ENCODE measurements around the gene RSRC1.
"Not testable (repeated sequence)": the region's sequence is repeated elsewhere in the genome, so short reads cannot be mapped to it uniquely, and the experiment has no call there.

RSRC1 gene

GRCh38 chr3:158549938-158550337, 440.0 kb downstream of the RSRC1 start:
- CTCF ChIA-PET = interaction anchor here (1.7 to 2.2 kb wide), 2 partner anchors 10 to 16 kb away, joined by 6 to 8 read pairs; no protein-coding TSS in a partner anchor
- not testable (repeated sequence) for H3K36me3 Mint-ChIP-seq, H3K27me3 Mint-ChIP-seq, DNase-seq, H3K27ac Mint-ChIP-seq, H3K4me1 Mint-ChIP-seq, H3K9me3 Mint-ChIP-seq, H3K4me3 Mint-ChIP-seq

DNA sequence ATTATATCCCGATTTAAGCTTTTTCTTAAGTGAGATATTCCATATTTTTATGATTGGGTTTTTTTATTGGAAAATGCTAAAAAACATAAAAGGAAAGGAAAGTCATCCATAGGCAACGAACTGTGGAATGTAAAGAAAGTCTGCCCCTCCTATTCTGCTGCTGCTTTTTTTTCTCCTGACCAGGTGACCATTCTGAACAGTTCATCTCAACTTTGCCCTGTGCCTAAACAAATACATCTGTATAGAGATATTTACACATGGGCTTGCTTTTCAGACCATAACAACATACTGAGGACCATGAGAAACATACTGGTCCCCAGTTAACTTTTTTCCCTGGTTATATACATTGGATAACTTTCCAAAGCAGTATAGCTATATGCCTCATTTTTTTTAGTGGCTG, 442.2 kb downstream of the RSRC1 start:
- Mint-ChIP-seq H3K4me3 (no peak overlapping the region), H3K36me3 (peaks cover 3% of the 10 kb centered on the region), H3K27me3 (peaks cover 3% of the 10 kb centered on the region), H3K27ac (no peak overlapping the region), H3K4me1 (no peaks in the 10 kb centered on the region), H3K9me3 (peaks cover 4% of the 10 kb centered on the region)
- CTCF ChIA-PET = no interaction called here
- no peak for DNase-seq

DNA sequence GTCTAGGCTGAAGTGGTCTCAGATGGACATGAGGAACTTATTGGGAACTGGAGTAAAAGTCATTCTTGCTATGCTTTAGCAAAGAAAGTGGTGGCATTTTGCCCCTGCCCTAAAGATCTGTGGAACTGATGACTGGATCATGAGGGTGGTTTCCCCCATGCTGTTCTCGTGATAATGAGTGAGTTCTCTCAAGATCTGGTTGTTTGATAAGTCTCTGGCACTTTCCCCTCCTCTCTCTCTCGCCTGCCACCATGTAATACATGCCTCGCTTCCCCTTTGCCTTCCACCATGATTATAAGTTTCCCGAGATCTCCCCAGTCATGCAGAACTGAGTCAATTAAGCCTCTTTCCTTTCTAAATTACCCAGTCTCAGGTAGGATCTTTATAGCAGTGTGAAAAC, 449.6 kb downstream of the RSRC1 start:
- Mint-ChIP-seq H3K27me3 (peaks cover 3% of the 10 kb centered on the region), H3K4me3 (no peak overlapping the region)
- CTCF ChIA-PET = no interaction called here

DNA sequence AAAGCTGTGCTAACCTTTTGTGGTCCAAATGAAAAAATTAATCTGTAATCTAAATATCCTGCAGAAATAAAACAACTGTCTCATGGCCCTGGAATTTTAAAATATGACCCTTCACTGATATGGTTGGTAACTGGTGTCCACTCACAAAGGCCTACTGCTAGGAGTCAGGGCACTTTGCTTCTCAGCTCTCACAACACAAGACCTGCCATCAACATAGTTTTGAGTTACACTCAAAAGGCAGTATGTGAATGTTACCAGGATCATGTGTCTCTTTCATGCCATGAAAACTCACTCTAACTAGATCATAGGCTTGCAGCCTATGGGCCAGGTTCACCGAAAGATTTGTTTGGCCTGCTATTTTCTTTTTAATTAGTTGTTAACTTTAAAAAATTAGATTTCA, 451.1 kb downstream of the RSRC1 start:
- DNase-seq = no peak
- CTCF ChIA-PET = no interaction called here
- Mint-ChIP-seq H3K4me3 (no peak overlapping the region), H3K36me3 (no peaks in the 10 kb centered on the region), H3K9me3 (peaks cover 2% of the 10 kb centered on the region), H3K27ac (no peak overlapping the region), H3K27me3 (peaks cover 3% of the 10 kb centered on the region), H3K4me1 (no peaks in the 10 kb centered on the region)

More for the DNA sequence above, 449.6 kb downstream of the RSRC1 start:
- H3K27ac Mint-ChIP-seq = no peak overlapping the region
- no peaks in the 10 kb centered on the region for H3K4me1 Mint-ChIP-seq
- H3K36me3 Mint-ChIP-seq = no peaks in the 10 kb centered on the region
- peaks cover 2% of the 10 kb centered on the region for H3K9me3 Mint-ChIP-seq
- DNase-seq = no peak

GRCh38 chr3:158562674-158563073, 452.8 kb downstream of the RSRC1 start:
- no peaks in the 10 kb centered on the region for H3K4me1 Mint-ChIP-seq
- no peak for DNase-seq
- H3K27me3 Mint-ChIP-seq = no peaks in the 10 kb centered on the region
- CTCF ChIA-PET = no interaction called here
- no peak overlapping the region for H3K4me3 Mint-ChIP-seq
- H3K27ac Mint-ChIP-seq = no peak overlapping the region
- no peaks in the 10 kb centered on the region for H3K36me3 Mint-ChIP-seq
- no peaks in the 10 kb centered on the region for H3K9me3 Mint-ChIP-seq

GRCh38 chr3:158563076-158563475, 453.2 kb downstream of the RSRC1 start:
- no peak for DNase-seq
- Mint-ChIP-seq H3K27ac (no peak overlapping the region), H3K4me1 (no peaks in the 10 kb centered on the region), H3K27me3 (no peaks in the 10 kb centered on the region), H3K4me3 (no peak overlapping the region), H3K9me3 (no peaks in the 10 kb centered on the region), H3K36me3 (no peaks in the 10 kb centered on the region)
- CTCF ChIA-PET = no interaction called here

DNA sequence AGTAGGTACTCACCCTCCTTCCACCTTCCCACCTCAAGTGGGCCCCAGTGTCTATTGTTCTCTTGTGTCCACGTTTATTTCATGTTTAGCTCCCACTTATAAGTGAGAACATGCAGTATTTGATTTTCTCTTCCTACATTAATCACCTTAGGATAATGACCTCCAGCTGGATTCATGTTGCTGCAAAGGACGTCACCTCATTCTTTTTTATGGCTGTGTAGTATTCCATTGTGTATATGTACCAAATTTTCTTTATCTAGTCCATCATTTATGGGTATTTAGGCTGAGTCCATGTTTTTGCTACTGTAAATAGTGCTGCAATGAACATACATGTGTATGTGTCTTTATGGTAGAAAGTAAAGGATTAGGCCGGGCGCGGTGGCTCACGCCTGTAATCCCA, 455.2 kb downstream of the RSRC1 start:
- Mint-ChIP-seq H3K27me3 (peaks cover 13% of the 10 kb centered on the region), H3K27ac (no peak overlapping the region)
- CTCF ChIA-PET = no interaction called here

GRCh38 chr3:158568784-158569183, 458.9 kb downstream of the RSRC1 start:
- Mint-ChIP-seq H3K36me3 (no peaks in the 10 kb centered on the region), H3K27ac (no peak overlapping the region), H3K27me3 (peaks cover 37% of the 10 kb centered on the region), H3K4me1 (peaks cover 12% of the 10 kb centered on the region), H3K9me3 (no peaks in the 10 kb centered on the region), H3K4me3 (no peak overlapping the region)
- CTCF ChIA-PET = interaction anchor here (0.7 to 1.3 kb wide), 2 partner anchors 15 to 417 kb away, joined by 3 read pairs; no protein-coding TSS in a partner anchor
- DNase-seq = no peak

More for the DNA sequence above, 455.2 kb downstream of the RSRC1 start:
- H3K9me3 Mint-ChIP-seq = no peaks in the 10 kb centered on the region
- H3K36me3 Mint-ChIP-seq = no peaks in the 10 kb centered on the region
- no peaks in the 10 kb centered on the region for H3K4me1 Mint-ChIP-seq
- no peak overlapping the region for H3K4me3 Mint-ChIP-seq
- no peak for DNase-seq

- no peaks in the 10 kb centered on the region for H3K9me3 Mint-ChIP-seq
- CTCF ChIA-PET = interaction anchor here (1.3 to 1.4 kb wide), 3 partner anchors 16 to 103 kb away, joined by 3 to 4 read pairs (median 3); partner anchors contain the start of gene LXN
- peaks cover 37% of the 10 kb centered on the region for H3K27me3 Mint-ChIP-seq
- H3K36me3 Mint-ChIP-seq = no peaks in the 10 kb centered on the region
- H3K4me3 Mint-ChIP-seq = no peak overlapping the region
- DNase-seq = no peak
- H3K27ac Mint-ChIP-seq = no peak overlapping the region
- H3K4me1 Mint-ChIP-seq = peaks cover 12% of the 10 kb centered on the region
Measured at GRCh38 chr3:158569794-158570193, 459.9 kb downstream of the RSRC1 start.

DNA sequence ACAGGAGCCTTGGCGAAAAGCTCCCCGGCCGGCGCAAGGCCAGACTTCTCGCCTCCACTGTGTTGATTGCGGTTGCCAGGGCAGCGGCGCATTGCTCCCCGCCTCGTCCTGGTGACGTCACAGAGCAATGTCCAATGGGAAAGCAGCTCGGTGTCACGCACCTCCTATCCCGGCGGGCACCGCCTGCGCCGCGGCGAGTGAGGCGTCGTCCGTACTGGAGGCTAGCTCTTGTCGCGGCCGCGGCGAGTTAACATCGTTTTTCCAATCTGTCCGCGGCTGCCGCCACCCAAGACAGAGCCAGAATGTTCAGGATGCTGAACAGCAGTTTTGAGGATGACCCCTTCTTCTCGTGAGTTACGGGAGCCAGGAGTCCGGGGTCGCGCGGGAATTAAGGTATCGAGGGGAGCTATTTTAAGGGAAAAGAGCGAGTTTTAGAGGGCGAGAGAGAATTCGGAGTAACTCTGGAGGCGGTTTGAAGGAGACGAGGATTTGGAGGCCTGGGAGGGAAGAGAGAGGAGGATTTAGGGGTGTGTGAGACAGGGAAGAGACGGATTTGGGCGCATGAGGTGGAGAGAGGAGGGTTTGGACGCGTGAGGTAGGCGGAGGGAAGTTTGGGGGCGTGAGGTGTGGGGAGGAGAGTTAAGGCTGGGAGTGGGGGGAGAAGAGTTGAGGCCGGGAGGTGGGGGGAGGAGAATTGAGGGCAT, 461.3 kb downstream of the RSRC1 start, which contains the start of gene MLF1:
Gene MLF1, plus strand, starts transcription at position 196 of the 704 bp plus-strand sequence. Its CDS starts 107 bp downstream, at position 303.
- CTCF ChIA-PET = interaction anchor here (0.9 to 1.4 kb wide), 2 partner anchors 90 to 101 kb away, joined by 3 to 4 read pairs; partner anchors contain the start of gene LXN
- Mint-ChIP-seq H3K36me3 (no peaks in the 10 kb centered on the region), H3K27me3 (peaks cover 37% of the 10 kb centered on the region), H3K9me3 (no peaks in the 10 kb centered on the region), H3K4me3 (peak within 1 kb of the TSS; percentile 75), H3K4me1 (peaks cover 12% of the 10 kb centered on the region), H3K27ac (no peak within 1 kb of the TSS)
- DNase-seq = peak; percentile 89

DNA sequence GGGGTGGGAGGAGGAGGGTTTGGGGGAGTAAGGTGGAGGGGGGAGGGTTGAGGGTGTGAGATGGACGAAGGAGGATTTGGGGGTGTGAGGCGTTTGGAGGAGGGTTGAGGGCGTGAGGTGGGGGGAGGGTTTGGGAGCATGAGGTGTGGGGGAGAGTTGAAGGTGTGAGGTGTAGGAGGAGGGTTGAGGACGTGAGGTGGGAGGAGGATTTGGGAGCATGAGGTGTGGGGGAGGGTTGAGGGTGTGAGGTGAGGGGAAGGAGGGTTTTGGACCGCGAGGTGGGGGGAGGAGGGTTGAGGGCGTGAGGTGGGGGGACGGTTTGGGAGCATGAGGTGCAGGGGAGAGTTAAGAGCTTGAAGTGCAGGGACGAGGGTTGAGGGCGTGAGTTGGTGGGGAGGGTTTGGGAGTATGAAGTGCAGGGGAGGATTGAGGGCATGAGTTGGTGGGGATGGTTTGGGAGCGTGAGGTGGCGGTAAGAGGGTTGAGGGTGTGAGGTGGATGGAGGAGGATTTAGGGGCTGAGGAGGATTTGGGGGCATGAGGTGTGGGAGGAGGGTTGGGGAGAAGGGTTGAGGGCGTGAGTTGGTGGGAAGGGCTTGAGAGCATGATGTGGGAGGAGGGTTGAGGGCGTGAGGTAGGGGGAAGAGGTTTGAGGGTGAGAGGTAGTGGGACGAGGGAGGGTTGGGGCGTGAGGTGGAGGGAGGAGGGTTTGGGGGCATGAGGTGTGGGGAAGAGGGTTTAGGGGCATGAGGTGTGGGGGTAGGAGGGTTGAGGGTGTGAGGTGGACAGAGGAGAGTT, 462.3 kb downstream of the RSRC1 start:
- Mint-ChIP-seq H3K9me3 (no peaks in the 10 kb centered on the region), H3K4me1 (peaks cover 12% of the 10 kb centered on the region), H3K27me3 (peaks cover 37% of the 10 kb centered on the region), H3K27ac (no peak overlapping the region), H3K4me3 (no peak overlapping the region), H3K36me3 (no peaks in the 10 kb centered on the region)
- CTCF ChIA-PET = no interaction called here
- no peak for DNase-seq

- CTCF ChIA-PET = no interaction called here
- Mint-ChIP-seq H3K36me3 (no peaks in the 10 kb centered on the region), H3K27ac (no peak overlapping the region), H3K27me3 (peaks cover 37% of the 10 kb centered on the region), H3K4me1 (peaks cover 12% of the 10 kb centered on the region), H3K9me3 (no peaks in the 10 kb centered on the region), H3K4me3 (no peak overlapping the region)
- no peak for DNase-seq
Measured at GRCh38 chr3:158572766-158573060, 462.8 kb downstream of the RSRC1 start.

DNA sequence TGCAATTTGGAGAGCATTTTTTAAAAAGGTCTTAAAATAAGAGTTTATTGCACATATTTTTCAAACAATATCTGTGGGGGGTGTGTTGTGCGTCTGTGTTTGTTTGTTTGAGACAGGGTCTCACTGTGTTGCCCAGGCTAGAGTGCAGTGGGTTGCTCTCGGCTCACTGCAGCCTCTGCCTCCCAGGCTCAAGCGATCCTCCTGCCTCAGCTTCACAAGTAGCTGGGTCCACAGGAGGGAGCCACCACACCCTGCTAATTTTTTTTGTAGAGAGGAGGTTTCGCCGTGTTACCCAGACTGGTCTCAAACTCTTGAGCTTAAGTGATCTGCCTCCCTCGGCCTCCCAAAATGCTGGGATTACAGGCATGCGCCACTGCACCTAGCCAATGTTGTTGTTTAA, 463.8 kb downstream of the RSRC1 start:
- peaks cover 12% of the 10 kb centered on the region for H3K4me1 Mint-ChIP-seq
- H3K27ac Mint-ChIP-seq = no peak overlapping the region
- CTCF ChIA-PET = no interaction called here
- H3K4me3 Mint-ChIP-seq = no peak overlapping the region
- no peaks in the 10 kb centered on the region for H3K9me3 Mint-ChIP-seq
- DNase-seq = no peak
- peaks cover 37% of the 10 kb centered on the region for H3K27me3 Mint-ChIP-seq
- H3K36me3 Mint-ChIP-seq = no peaks in the 10 kb centered on the region

GRCh38 chr3:158574646-158575045, 464.8 kb downstream of the RSRC1 start:
- no peak overlapping the region for H3K27ac Mint-ChIP-seq
- no peaks in the 10 kb centered on the region for H3K9me3 Mint-ChIP-seq
- DNase-seq = no peak
- CTCF ChIA-PET = no interaction called here
- H3K4me3 Mint-ChIP-seq = no peak overlapping the region
- H3K36me3 Mint-ChIP-seq = no peaks in the 10 kb centered on the region
- peaks cover 12% of the 10 kb centered on the region for H3K4me1 Mint-ChIP-seq
- H3K27me3 Mint-ChIP-seq = peaks cover 28% of the 10 kb centered on the region

DNA sequence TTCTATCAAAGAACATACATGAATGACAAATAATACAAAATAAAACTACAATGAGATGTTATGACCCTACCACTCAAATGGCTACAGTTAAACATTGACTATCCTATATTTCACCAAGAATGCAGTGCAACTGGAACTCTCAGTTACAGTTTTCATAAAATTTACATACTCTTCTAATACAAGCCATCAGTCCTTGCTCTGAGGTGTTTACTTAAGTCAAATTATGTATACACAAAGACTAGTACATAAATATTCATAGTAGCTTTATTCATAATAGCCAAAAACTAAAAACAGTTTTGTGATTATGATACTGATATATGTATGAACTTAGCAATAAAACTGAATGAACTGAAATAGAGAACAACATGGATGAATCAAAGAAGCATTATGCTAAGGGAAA, 480.3 kb downstream of the RSRC1 start:
- Mint-ChIP-seq H3K36me3 (no peaks in the 10 kb centered on the region), H3K9me3 (no peaks in the 10 kb centered on the region), H3K4me1 (no peaks in the 10 kb centered on the region), H3K27me3 (no peaks in the 10 kb centered on the region), H3K27ac (no peak overlapping the region), H3K4me3 (no peak overlapping the region)
- CTCF ChIA-PET = no interaction called here
- DNase-seq = no peak

Measured in activated naive CD4-positive, alpha-beta T cell treated with anti-CD3 and anti-CD28 coated beads, Interleukin-2, amount 10 ng/mL, durations not matched to agents 7 days and 5 days (primary cell).